HG03342 (cell line): Measurements from ENCODE around the gene NIPAL3.
"Not testable (repeated sequence)": the region's sequence is repeated elsewhere in the genome, so short reads cannot be mapped to it uniquely, and the experiment has no call there.

Experiments used
- ATAC-seq: cut with Tn5 transposase; IDR thresholded peaks from one replicate; pipeline ENCODE4 v1.9.1; 2021; ENCODE audit warnings: mild to moderate bottlenecking, moderate library complexity; ENCODE audit not compliant: unreplicated experiment

The NIPAL3 gene

DNA sequence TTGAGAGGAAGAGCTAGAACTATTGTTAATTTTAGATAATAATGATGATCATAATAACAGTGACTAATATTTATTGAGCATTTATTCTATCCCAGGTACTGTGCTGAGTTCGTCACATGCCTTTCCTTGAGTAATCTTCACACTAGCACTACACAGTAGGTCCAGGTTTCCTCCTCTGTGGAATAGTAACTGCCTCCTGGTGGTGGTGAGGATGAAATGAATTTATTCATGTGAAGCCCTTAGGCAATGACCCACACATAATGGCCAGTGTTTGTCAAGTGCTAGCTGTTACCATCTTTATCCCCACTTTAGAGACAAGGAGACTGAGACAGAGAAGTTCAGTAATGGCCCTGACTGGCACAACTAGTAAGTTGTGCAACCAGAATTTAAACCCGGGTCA is 5.9 kb downstream of the NIPAL3 start:
- ATAC-seq: no peak

DNA sequence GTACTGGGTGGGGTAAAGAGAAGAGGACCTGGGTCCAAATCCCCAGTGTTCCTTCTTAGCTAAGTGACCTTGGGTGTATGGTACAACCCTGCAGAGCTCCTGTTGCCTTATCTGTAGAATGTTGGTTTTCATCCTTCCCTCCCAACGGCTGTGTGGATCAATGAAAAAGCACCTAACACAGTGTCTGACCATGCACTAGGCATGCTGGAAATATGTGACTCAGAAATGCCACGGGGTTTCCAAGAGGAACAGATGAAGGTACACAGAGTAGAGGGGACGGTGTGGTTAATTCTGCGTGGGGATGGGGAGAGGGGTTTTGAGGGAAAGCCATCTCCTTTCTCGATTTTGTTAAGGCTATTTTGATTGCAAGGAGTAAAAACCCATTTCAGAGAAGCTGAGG is 8.6 kb downstream of the NIPAL3 start:
- no peak for ATAC-seq

DNA sequence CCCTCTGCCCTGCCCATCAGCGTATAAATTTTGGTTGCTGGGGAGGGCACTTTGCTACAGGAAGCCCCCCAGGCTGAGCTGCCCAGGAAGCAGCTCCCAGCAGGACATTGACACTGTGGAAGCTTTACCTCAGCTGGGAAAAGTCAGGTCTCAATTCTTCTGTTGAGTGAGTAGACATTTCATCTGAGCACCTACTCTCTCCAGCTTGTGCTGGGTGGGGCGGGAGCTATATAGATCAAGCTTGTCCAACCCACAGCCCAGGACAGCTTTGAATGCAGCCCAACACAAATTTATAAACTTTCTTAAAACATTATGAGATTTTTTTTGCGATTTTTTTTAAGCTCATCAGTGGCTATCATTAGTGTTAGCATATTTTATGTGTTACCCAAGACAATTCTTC is 9.4 kb downstream of the NIPAL3 start:
- ATAC-seq: no peak

DNA sequence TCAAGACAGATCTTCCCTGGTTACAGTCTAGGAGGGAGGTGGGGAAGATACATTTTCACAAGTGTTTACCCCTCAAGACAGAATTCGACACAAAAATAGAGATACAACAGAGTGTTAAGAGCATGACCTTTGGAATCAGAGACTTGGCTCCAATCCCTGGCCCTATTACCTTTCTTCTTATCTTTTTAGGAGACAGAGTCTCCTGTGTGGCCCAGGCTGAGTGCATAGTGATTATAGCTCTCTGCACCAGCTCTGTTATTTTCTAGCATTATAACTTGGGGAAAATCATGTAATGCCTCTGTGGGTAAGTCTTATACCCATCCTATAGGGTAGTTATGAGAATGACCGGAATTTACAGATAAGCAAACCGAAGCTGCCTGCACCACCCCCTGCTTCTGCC is 9.8 kb downstream of the NIPAL3 start:
- ATAC-seq: no peak

DNA sequence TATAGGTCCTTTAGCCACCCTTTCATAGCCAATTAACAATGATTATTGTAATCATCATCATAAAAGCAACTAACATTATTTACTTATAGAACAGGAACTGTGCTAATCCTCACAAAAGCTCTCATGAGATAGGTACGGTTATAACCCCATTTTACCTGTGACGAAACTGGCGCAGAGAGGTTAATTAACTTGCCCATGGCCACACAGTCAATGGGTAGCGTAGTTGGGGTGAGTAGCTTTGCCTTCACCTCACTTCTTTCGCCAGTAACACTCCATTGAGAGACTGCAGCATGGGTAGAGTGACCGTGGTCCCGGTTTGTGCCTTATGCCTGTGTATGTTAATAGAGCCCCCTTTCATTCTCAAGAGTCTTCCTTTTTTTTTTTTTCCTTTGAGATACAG is 10.3 kb downstream of the NIPAL3 start:
- no peak for ATAC-seq

DNA sequence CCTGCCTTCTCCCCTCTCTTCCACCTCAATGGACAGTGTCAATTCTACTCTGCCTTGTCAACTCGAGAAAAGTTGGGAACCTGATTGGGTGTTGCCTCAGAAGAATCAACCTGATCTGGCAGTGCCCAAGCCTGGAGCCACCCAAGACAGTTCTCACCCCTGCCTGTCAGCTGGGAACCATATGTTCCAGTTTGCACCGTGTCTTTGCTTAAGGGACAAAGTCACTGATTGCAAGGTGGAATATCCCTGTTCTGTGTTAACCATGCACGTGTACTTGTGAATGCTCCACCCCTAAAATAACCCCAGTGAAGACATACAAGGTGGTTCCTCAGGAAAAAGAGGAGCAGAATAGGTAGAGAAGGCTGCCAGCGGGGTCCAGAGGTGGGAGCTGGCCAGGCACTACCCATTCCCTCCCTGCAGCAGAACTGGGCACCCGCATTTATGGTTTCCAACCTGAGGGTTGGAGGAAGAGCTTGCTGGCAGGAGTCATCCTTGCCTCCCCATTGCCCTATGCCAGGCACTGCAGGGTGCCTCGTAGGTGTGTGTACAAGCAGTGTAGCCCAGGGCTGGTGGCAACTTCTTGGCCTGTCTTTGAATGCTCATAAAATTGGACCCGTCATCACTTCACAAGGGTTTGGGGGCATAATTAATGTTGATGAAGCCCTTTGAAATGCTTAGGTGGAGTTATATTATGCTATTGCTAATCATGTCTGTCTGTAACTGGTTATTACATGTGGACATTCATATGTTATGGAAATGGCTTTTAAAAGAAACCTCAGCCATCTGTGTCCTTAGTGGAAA is 11.3 kb downstream of the NIPAL3 start:
- ATAC-seq: no peak

DNA sequence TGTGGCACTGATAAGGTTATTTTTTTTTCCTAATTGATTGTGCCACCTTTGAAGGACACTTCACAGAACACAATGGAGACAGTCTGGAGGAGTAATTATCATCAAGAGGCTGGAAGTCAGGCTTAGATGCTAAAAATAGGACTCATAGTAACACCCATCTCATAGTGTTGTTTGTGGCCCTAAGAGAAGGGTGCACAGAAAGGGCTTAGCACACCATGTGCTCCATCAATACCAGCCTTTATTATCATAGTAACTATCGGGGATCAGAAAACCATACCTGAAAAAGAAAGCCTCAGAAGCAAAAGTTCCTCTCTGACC is 11.9 kb downstream of the NIPAL3 start:
- no peak for ATAC-seq

DNA sequence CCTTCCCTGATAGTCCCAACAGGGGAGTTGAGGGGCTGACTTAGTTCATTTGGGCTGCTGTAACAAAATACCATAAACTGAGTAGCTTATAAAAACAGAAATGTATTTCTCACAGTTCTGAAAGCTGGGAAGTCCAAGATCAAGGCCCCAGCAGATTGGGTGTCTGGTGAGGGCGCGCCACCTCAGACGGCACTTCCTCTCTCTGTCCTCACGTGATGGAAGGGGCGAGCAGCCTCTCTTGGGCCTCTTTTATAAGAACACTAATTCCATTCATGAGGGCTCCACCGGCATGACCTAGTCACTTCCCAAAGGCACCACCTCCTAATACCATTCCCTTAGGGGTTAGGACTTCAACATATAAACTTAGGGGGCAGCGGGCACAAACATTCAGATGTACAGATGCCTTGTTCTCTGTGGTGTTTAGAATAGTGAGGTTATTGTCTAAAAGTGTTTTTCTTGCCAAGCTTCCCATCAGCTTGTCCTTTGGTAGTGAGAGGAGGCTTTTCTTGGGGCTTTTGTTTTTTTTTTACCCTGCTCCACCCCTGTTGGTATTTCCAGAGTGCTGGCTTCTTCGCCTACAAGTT is 20.3 kb downstream of the NIPAL3 start:
- no peak for ATAC-seq

DNA sequence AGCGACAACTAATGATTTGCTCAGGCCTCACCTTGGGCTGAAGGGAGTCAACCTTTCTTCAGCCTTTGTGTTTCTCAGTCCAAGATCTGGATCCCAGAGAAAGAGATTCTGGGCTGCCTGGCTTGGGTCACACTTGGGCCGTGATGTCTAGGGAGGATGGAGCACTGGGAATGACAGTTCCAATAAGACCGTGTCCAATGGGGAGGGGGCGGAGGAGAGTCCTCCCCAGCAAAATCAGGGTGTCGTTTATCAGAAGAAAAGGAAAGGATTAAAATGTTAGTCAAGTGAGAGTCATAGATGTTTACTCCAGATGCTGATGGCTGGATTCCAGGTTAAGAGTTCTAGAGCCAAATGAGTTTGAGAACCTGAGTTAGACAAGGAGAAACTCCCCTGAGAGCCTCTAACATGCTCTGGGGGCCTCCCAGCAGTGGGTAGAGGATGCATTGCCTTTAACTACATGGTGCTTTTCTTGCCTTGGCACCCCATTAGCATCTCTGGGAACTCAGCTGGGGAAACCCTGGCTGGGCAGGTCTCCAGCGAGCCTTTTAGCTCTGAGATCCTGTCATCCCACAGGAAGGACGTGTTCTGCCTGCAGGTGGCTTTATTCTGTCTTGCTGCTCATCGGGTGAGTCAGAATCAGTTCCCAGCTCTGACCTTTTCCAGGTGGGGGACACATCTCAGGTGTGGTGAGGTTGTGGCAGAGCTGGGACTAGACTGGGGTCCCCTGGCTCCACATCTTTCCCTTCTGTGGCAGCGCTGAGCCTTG is 22.2 kb downstream of the NIPAL3 start:
- ATAC-seq: no peak

DNA sequence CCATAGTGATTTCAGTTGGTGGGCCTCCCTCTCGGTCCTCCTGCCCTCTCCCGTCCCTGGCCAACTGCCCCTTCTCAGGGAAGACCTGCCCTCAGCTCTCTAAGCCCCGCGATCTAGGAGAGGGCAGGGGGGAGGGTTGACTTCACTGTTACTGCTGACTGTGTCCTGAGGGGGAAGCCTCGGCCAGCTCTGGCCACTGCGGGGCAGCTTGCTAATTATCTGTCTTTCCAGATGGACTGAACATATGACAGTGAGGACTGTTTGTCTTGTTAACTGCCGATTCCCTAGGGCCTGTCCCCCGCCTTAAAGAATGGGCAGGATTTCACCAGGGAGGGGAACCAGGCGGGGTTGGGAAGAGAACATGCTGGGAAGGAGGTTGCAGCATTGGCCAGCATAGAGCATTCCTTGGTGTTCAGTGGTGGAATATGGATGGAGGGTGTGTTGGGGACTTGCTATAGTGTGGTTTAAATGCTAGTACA is 22.9 kb downstream of the NIPAL3 start:
- no peak for ATAC-seq

DNA sequence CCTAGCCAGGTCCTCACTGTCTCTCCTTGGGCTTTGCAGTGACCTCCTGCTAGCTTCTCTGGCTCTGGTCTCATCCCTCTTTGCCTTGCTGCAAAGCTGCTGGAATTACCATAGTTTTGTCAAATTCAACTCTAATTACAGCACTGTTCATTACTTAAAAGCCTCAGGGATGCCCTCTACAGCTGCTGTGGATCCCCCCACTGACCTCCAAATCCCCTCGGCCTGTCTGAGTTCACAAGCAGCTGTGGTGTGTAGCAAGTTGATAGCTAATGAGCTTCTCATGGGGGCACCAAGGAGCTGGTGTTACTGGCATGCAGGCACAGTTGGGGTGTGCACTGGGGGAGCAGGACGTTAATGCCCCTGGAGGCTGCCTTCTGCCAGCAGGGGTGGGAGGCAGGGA is 24.8 kb downstream of the NIPAL3 start:
- no peak for ATAC-seq

DNA sequence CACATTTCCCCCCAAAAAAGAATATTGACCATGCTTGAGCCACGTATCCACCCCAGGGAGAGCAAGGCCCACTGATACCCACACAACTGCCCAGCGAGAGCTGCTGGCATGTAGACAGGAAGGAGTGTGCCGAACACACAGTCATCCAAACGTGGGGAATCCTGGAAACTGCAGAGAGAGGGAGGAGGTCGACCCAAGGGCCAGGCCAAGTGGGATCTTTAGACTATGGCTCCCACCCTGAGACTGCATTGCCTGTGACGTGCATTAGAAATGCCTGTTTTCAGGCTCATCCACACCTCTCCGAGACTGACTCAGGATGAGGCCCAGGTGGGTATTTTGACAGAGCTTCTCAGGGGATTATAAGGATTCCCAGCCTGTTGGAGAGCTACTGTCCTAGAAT is 25.9 kb downstream of the NIPAL3 start:
- no peak for ATAC-seq

DNA sequence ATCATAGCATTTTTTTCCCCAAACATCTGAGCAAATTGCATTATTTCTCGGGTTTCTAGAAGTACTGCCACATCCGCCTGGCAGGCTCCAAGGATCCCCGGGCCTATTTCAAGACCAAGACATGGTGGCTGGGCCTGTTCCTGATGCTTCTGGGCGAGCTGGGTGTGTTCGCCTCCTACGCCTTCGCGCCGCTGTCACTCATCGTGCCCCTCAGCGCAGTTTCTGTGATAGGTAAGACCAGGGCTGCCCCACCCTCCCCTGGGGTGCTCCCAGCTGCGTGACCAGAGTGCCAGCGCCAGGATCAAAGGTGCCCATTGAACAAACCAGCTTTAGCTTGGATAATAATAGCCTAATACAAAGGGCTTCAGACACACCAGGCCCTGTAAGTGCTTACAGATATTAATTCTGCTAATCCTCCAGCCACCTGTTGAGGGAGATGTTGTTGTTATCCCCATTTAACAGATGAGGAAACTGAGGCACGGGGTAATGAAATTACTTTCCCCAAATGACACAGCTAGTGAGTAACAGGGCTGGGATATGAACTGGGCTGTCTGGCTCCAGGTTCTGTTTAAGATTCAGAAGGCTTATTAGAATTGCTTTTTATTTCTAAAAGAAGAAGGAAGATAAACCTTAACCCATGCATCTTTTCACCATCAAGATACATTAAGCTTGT is 26.5 kb downstream of the NIPAL3 start:
- no peak for ATAC-seq

DNA sequence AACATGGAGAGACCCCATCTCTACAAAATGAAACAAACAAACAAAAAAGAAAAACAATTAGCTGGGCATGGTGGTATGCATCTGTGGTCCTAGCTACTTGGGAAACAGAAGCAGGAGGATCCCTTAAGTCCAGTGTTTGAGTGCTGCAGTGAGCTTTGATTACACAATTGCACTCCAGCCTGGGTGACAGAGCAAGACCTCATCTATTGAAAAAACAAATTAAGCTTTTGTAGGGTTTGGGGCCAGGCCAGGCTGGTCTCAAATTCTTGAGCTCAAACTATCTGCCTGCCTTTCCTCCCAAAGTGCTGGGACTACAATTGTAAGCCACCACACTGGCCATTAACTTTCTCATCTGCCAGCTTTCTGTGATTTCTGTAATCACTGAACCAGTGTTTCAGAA is 27.2 kb downstream of the NIPAL3 start:
- ATAC-seq: no peak

DNA sequence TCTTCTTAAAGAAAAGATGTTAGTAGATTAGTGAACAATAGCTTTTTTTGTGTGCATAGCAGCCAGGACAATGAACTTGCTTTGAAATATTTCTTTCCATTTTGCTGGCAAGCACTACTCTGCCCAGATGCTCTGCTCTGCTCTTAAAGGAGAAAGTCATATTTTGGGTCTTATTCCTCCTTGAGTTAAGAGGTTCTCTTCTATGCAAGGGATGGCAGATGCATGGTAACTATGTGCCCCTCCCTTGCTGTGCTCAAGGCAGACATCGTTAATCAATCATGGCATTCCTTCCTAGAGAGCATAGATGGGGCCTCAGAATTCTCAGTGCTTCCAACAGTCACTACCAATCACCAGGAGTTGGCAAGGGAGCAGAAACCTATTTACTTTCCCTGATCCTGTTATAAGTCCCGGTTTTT is 27.6 kb downstream of the NIPAL3 start:
- ATAC-seq: no peak

DNA sequence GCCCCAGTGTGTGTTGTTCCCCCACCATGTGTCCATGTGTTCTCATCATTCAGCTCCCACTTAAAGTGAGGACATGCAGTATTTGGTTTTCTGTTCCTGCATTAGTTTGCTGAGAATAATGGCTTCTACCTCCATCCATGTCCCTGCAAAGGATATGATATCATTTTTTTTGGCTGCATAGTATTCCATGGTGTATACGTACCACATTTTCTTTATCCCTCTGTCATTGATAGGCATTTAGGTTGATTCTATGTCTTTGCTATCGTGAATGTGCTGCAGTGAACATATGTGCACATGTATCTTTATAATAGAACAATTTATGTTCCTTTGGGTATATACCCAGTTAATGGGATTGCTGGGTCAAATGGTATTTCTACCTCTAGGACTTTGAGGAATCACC is 30.8 kb downstream of the NIPAL3 start:
- ATAC-seq: not testable (repeated sequence)

DNA sequence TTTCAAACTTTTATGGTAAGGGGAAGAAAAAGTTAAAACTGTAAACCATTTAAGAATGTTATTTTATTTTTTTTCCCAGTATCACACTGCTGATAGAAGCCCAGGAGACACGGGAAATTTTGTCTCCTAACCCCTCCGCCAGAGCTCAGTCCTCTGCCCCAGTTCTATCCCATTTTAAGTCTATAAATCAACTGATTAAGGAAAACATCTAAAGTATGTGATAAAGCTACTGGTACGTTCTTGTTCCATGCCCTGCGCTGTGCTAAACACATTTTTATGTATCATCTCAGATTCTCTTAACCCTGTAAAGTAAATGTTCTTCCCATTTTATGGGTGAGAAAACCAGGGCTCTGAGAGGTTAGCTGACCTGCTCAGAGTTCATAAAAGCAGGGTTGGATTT is 34.7 kb downstream of the NIPAL3 start:
- ATAC-seq: no peak

DNA sequence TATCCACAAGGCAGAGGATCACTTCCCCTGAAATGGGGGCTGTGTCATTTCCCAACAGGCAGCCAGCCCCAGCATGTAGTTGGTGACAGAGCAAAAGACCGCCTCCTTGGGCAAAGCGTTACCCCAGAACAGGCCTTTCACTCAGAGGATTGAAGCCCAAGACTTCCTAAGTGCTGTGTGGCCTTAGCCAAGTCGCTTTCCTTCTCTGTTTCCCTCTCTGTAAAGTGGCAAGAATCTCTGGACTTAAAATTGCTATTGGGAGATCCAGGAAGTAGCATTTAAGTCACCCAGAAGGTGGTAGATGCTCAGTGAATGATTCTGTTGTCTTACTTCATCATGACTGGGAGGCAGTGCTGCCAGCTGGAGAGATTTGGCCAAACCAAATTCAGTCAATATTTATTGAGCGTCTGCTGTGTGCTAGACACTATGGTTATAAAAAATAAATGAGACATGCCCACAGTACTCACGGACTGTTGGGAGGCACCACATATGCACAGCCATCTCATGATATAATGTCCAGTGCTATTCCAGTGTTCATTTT is 35.3 kb downstream of the NIPAL3 start:
- ATAC-seq: no peak

DNA sequence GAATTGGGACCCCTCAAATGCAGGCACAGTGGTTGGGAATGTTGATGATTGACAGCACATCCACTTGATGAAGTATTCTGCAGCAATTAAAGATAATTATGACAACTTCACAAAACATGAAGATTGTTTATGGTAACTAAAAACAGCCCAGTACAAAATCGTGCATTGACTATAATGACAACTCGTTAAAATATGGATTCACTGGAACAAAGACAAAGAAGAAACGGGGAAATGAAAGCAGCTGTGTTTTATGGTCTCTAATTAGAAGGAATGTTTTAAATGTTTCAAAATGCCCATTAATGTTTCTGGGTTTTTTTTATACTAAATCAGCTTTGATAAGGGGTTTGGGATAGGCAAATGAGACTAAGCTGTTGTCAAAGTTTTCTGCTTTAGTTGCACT is 36.1 kb downstream of the NIPAL3 start:
- no peak for ATAC-seq

DNA sequence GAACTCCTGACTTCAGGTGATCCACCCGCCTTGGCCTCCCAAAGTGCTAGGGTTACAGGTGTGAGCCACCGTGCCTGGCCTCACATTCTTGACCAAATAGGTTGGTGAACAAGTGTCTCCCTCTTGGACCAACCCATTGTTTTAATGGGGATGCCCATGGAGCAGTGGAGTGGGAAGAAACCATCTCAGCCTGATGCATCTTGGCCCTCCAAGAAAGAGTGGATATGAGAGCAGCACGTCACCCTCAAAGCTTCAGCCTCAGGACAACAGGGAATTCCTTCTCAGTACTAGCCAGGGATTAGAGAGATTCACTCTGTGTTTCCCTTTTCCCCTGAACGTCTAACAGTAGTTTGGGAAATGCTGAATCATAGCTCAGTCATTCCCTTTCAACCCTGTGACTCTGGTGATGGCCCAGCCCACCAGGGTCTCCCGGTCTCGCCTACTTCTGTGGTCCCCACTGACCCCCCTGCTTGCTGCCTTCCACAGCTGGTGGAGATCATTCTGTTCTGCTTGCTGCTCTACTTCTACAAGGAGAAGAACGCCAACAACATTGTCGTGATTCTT is 37.4 kb downstream of the NIPAL3 start:
- ATAC-seq: no peak

DNA sequence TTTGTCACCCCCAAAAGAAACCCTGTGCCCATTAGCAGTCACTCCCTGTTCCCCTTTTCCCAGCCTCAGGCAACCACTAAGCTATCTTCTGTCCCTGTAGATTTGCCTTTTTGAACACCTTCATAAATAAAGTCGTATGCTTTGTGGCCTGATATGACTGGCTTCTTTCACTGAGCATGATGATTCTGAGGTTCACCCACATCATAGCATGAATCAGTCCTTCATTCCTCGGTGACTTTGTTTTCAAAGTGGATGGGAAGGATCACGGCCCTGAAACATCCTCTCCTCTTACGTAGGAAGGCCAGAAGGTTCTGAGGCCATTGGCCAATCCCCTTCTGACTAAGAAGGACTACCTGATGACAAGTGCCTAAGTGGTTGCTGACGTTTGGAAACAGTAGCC is 39.1 kb downstream of the NIPAL3 start:
- no peak for ATAC-seq
